Measurements from ENCODE around the gene CORO1C. TPM values are rescaled to one million over a fixed set of nuclear protein-coding genes. Genes with fewer than 3 reads are reported as not detected.
"Not testable (repeated sequence)": the region's sequence is repeated elsewhere in the genome, so short reads cannot be mapped to it uniquely, and the experiment has no call there.

The CORO1C gene
- total RNA-seq, 1 donor: 99.1 TPM

DNA sequence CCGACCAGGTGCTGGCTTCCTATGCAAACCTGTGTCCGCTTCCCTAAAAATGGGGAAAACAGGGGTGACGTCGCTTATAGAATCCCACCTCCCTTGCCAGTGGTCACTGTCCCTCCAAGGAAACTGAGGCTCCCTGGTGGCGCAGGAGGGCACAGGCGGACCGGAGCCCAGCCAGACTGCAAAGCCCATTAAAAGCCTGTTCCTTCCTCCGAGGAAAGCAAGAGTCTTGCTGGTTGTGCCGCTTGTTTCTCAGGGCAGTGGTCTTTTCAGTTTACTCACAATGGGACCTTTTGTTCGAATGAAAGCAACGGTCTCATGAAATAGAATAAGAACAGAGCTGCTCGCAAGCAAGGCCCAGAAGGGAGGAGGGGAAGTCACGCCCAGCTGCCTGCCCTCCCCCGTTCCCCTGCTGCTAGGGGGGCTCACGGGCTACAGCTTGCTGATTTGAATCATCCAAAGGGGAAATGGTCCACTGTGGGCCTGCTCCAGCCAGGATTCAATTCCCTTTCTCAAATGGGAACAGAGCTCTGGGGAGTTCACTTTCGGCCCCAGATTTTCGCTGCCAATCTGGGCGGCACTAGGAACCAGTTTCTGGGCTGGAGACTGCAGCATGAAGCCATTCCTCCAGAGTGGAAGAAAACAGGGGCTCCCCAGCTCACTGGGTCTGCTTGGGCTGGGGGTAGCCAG, 93.0 kb downstream of the CORO1C start:
- peak in 1 of 3 donors; percentile 43 for DNase-seq (ENCODE audit: low read depth in 2 of 3, low spot score in 2 of 3)

DNA sequence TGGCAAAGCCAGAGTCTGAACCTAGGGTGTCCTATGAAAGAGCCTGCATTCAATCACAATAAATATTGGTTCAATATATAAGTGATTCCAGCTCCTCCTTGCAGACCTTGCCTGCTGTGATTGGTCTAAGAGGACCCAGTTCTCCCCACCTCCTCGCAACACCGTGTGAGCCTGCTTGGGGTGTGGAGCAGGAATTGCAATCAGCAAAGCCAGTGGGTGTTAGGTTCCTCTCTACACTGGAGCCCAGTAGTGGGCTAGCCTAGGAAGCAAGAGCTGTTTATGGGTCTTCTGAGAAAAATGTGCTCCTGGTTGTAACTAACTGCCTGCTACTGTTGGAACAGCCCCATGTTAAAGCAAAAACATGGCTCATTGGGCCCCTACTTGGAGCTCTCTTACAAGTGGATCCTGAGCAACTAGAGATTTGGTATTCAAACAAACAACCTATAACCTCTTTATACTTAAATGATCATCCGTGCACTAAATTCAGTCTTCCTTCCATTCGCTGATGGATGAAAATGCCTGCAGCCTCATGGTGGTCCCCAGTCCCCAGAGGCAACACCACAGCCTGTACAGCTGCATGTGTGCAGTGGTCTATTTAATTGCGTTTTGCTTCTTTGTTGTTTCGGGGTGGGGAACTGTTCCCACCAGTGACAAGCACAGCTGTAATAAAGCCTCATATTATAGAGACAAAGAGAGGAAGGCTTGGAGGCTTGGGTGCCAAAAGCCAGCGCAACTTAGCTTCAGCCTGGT, 93.9 kb downstream of the CORO1C start:
- DNase-seq (ENCODE audit: low read depth in 2 of 3, low spot score in 2 of 3): no peak

DNA sequence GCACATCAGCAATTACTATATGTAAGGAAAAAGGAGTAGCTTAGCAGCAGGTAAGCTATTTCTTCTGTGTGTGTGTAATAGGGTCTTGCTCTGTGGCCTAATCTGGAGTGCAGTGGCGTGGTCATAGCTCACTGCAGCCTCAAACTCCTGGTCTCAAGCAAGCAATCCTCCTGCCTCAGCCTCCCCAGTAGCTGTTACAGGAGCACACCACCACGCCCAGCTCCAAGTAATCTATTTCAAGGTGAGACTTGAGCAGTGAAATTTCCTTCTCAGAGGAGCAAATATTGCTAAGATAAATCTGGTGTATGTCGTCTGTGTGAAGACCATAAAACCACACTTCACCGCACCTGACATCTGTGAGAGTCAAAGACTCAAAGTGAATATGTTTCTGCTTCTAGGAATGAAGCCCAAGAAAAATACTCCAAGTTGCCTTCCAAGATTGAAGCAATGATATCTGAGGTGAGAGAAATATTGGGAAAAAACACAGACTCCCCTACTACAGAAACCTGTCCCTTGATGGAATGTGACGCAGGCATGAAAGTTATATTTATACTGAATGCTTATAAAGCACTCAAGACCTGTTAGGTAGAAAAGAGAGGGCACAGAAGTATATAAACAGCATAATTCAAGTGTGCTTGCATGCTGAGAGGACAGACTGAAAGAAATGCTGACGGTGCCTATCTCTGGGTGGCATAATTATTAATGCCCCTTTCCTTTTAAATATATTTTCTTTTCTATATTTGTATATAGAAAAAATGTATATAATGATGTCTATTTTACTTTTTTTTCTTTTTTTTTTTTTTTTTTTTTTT, 95.1 kb downstream of the CORO1C start:
- DNase-seq (ENCODE audit: low read depth in 2 of 3, low spot score in 2 of 3): no peak

GRCh38 chr12:108635201-108635996, 95.9 kb downstream of the CORO1C start:
- peak in 2 of 3 donors; percentile 66 to 83 for DNase-seq (ENCODE audit: low read depth in 2 of 3, low spot score in 2 of 3)

DNA sequence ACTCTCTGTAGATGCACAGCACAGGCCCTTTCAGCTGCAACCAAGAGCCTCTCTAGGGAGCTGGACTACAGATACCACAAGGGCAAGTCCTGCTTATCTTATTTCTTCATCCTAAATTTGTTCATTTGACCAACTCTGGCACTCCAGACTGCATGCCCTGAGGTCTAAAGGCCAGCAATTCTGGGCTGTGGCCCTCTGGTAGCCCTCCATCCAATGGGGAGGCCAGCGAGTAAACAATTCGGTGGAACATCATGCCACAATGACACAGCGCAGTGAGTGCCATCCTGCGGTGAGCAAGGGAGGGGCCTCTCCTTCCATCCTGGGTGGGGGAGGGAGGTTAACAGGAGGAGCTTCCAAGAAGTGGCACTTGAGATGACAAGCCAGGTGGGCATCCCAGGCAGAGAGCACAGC, 97.0 kb downstream of the CORO1C start:
- DNase-seq (ENCODE audit: low read depth in 2 of 3, low spot score in 2 of 3): peak in 1 of 3 donors; percentile 43

DNA sequence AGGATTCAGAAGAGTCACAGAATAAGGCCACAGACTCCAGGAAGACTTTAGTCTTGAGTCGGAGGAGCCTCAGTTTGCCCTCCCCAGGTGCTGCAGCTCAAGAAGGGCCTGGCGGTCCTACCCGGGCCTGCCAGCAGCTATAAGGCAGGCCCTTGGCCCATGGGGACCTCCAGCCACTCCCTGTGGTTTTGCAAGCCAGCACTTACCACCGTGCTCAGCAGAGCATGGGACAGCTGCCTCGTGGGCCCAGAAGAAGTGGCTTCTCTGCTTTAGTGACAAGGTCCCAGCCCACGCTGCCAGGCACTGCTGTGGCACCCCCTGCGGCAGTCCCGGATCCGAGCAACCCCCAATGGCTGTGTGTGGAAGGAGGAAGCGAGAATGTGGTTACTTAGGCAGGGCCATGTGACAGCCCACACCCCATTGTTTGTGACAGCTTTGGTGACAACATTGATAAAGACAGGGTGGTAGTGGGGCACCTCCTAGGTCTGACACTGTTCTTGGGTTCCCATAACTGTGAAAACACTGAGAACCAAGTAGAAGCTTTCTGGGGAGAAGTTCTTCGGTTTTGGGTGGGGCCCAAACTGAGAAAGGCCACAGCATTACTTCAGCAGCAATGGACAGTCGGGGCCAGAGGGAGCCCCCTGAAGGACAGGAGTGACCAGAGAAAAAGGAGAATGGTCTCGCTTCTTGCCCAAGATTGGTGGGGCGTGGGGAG, 97.6 kb downstream of the CORO1C start, which contains the start of gene SELPLG:
SELPLG (minus strand) TSS at position 361 of the 715 bp plus-strand sequence. CDS start 9,587 bp downstream, outside the sequence.
- DNase-seq (ENCODE audit: low read depth in 2 of 3, low spot score in 2 of 3): peak; percentile 65 to 89 (median 84)

DNA sequence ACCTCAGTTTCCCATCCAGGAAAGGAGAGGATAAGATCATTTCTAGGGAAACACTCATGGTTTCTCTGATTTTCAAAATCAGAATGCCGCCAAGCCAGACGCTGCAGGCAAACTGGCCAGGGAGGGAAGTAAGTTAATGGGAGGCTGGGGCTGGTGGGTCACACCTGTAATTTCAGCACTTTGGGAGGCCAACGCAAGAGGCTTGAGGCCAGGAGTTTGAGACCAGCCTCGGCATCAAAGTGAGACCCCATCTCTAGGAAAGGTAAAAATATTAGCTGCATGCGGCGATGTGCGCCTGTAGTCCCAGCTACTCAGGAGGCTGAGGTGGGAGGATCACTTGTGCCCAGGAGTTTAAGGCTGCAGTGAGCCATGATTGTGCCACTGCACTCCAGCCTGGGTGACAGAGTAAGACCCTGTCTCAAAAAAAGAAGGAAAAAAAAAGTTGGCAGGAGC, 98.2 kb downstream of the CORO1C start:
- DNase-seq (ENCODE audit: low read depth in 2 of 3, low spot score in 2 of 3): no peak

GRCh38 chr12:108631261-108631660, 100.1 kb downstream of the CORO1C start:
- not testable (repeated sequence) for DNase-seq (ENCODE audit: low read depth in 2 of 3, low spot score in 2 of 3)

- no peak for DNase-seq (ENCODE audit: low read depth in 2 of 3, low spot score in 2 of 3)
These were observed 100.7 kb downstream of the CORO1C start for GRCh38 chr12:108630481-108631207.

DNA sequence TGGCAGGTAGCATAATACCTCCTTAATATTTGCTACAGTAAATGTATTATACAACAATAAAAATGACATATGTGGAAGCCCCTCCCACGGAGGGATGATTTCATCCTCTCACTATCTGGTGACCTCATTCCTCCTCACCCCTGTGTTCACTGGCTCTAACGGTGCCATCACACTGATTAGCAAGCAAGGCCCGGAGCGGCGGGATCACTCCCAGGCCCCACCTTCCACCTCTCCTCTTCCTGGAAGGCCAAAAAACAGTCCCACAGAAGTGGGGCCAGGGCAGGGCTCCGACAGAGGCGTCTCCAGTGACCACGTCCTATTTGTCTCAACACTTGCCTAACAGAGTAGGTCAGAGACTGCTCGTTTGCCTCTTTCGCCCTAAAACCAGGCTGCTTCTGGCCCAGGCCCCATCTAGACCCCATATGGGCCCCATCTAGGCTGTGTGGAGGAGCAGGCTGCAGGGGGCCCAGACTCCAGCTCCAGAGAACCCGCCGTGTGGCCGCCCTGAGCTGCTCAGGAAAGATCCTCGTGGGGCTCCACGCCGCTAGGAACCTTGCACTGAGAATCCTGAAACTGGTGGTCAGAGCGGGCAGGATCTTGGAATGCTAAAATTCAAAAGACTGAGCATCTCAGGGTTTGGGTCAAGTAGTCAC, 101.4 kb downstream of the CORO1C start:
- DNase-seq (ENCODE audit: low read depth in 2 of 3, low spot score in 2 of 3): peak in 1 of 3 donors; percentile 58

DNA sequence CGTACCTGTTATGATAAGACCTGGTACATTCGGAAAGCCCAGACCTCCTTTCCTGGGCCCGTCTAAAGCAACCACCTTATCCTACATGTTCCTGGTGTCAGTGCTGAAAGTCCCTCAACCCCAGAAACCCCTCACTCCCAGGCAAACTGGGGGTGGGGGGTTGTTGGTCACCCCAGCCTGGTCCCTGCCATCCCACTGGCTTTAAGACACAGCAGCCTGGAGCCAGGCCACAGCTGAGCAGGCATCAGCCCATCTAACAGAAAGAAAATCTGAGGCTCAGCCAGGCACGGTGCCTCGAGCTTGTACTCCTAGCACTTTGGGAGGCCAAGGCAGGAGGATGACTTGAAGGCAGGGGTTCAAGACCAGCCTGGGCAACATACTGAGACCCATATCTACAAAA, 102.2 kb downstream of the CORO1C start:
- no peak for DNase-seq (ENCODE audit: low read depth in 2 of 3, low spot score in 2 of 3)

DNA sequence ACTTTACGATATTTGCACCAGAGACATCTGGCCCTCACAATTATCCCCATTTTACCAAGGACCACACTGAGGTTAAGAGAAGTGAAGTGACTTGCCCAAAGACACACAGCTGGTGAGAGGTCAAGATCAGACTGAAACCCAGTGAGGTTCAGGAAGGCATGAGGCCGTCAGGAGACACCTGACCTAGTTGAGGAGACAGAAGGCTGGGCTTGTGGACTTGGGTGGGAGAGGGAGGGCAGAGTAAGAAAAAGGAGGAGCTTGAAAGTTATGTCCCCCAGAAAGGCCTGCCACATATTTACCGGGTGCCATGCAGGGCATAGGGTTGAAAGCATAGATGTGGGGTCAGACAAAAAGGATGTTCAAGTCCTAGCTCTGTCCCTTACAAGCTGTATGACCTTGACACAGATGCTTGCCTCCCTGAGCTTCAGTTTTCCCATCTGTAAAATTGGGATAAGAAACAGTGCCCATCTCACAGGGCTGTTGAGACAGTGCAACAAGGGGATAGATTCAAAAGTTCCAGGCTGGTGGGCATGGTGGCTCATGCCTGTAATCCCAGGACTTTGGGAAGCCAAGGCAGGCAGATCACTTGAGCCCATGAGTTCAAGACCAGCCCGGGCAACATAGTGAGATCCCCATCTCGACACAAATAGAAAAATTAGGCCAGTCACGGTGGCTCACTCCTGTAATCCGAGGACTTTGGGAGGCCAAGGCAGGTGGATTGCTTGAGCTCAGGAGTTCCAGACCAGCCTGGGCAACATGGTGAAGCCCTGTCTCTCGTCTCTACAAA, 104.0 kb downstream of the CORO1C start:
- no peak for DNase-seq (ENCODE audit: low read depth in 2 of 3, low spot score in 2 of 3)

- DNase-seq (ENCODE audit: low read depth in 2 of 3, low spot score in 2 of 3): no peak
These were observed 106.1 kb downstream of the CORO1C start for GRCh38 chr12:108625228-108625627.

DNA sequence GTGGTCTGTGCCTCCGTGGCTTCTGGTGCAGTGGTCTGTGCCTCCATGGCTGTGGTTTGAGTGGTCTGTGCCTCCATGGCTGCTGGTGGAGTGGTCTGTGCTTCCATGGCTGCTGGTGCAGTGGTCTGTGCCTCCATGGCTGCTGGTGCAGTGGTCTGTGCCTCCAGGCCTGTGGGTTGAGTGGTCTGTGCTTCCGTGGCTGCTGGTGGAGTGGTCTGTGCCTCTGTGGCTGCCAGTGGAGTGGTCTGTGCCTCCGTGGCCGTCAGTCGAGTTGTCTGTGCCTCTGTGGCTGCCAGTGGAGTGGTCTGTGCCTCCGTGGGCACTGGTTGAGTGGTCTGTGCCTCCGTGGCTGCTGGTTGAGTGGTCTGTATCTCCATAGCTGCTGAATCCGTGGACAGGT, 107.7 kb downstream of the CORO1C start:
- no peak for DNase-seq (ENCODE audit: low read depth in 2 of 3, low spot score in 2 of 3)

GRCh38 chr12:108622921-108623514, 108.3 kb downstream of the CORO1C start:
- no peak for DNase-seq (ENCODE audit: low read depth in 2 of 3, low spot score in 2 of 3)

DNA sequence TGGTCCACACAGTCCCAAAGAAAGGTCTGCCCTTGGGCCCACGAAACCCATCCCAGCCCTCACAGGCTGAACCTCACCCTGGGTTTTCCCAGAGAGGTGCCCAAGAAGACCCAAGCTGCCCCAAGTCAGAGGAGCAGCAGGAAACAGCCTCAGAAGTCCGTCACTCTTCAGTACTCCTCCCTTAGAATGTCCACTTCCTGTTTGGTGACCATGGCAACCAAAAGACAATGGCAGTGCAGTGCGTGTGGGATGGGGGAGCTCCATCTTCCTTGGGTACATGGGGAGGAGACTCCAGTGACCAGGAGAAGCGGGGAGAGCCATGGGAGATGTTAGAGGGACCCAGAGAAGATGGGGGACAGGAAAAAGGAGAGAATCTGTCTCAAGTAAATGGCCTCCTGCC, 108.9 kb downstream of the CORO1C start:
- DNase-seq (ENCODE audit: low read depth in 2 of 3, low spot score in 2 of 3): no peak

DNA sequence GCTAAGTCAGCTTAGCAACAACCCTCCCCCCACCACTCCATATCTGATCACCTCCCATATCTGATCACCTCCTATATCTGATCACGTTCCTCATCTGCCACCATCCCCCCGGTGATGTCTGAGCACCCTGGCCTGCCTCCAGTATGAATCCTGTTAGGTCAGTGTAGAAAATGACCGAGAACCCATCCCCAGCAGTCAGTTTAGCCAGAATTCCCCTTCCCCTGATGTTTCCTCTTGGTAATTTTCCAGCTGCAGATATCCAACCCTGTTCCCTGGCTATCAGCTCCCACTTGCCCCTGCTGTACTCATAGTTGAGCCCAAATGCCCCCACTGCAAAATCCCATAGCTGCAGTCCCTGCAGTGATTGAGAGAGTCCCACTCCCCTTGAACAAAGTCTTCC, 110.2 kb downstream of the CORO1C start:
- DNase-seq (ENCODE audit: low read depth in 2 of 3, low spot score in 2 of 3): no peak
